GM21526 (cell line): ENCODE measurements around the gene STARD9.
A peak's percentile ranks its signal among the peaks of the same experiment; 100 is the strongest.

Experiments used
- ATAC-seq: cut with Tn5 transposase; IDR thresholded peaks from one replicate; pipeline ENCODE4 v1.9.1; 2021; ENCODE audit warnings: moderate library complexity; ENCODE audit not compliant: unreplicated experiment, low FRiP score

Gene STARD9

DNA sequence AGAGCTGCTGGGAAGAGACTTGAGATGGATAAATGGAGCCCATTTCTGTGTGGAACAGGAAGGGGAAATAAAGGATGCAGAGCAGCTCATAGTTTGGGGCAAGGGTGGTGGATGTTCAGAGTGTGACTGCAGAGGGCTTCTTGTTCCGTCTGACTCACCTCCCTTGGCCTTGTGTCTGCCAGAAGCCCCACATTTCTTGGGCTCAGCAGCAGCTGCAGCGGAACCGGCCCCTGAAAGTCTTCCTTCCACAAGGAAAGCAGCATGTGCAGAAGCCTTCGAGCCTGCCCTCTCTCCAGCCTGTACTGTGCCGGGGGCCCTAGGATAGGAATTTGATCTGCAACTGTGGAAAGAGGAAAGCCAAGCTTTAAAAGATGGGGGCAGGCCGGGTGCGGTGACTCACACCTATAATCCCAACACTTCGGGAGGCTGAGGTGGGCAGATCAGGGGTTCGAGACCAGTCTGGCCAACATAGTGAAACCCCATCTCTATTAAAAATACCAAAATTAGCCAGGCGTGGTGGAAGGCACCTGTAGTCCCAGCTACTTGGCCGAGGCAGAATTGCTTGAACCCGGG lies 150.0 kb downstream of the STARD9 start:
- ATAC-seq = no peak

GRCh38 chr15:42726114-42726513 lies 150.7 kb downstream of the STARD9 start:
- no peak for ATAC-seq

DNA sequence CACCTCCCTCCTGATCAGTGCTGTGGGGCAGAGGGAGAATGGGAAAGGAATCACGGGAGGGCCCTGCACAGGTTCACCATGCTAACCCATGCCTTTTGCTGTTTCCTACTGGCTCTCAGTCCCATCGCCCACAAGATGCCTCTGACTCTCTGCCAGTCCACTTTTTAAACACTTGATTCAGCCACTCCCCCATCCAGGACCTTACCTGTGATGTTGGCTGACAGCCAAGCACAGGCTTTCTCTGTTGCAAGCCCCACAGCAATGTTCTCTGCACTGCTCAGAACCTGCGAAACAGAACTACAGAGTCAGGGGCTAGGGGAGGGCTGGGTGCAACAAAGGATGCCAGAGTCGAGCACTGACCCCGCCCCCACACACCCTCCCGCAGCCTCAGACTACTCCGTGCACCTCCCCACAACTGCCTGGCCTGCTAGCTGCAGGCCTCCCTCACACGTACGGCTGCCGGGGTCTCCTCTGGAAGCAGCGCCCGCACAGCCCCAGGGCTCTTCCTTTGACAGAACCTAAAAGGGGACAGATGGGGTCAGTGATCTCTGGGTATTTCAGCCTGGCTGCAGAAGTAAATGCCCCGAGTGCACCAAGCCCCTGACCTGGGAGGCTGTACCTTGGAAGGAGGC lies 152.5 kb downstream of the STARD9 start:
- ATAC-seq = no peak

DNA sequence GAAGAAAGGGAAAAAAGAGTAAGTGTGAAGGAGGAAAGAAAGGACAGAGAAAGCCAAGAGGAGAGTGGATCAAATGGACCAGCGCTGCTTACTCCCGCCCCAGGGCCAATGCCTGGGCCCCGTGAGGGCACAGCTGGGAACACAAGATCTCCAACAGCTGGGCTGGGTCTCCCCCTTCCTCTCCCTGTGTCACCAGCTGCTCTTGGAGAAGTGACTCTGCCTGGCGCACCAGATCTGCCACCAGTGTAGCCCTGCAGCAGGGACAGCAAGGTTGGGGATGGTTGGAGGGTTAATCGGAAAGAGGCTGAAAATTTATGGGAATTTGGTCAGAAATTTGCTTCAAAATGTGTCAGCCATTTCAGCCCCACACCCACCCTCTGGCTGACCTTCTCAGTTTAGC lies 153.2 kb downstream of the STARD9 start:
- ATAC-seq = no peak

DNA sequence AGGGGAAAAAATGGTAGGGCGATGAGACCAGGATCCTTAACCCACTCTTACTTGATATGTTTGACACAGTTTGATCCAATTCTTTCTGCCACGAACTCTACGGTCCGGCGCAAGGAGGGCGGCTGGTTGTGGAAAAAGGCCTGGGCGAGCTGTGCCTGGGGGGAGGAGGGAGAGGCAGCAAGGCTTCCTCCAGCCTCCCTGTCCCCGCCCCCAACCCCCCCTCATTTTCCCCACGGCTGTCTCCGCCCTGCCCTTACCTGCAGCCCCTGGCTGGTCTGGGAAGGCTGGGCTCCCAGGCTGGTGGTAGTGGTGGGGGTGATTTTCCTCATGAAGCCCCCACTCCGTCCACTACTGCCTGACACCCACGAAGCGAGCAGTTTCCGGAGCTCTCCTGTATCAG lies 153.6 kb downstream of the STARD9 start:
- ATAC-seq = no peak

DNA sequence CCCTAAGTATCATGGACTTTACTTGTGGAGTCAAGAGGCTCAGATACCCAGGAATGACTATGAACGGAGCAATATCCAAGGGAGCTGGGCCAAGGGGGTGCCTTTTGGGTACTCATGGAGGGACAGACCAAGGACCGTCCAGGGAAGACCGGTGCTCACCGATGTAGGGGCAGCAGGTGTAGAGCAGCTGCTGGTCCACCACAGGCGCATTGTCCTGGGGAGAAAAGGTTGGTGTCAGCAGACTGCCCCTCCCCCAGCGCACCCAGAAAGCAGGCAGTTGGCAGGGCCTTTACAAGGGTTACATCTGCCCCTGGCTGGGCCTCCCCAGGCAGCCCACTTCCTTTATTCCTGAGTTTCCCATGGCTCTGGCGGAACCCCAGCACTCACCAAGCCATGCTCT lies 154.0 kb downstream of the STARD9 start:
- no peak for ATAC-seq

DNA sequence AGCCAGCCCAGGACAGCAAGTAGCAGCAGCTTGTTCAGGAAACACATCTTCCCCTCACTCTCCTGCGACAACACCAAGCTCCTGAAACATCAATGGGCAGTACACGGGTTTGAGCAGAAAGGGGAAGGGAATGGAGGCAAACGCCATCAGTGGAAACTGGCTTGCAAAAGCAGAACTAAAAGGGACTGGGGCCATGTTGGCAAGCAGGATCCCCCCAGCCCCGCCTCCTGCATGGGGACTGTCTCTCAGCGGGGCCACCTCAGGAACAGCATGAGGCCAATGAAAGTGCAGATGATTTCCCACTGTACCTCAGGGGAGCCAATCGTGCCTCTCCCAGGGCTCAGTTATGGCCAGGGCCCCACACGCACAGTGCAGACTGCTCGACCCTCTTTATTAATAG lies 154.7 kb downstream of the STARD9 start:
- ATAC-seq = no peak

DNA sequence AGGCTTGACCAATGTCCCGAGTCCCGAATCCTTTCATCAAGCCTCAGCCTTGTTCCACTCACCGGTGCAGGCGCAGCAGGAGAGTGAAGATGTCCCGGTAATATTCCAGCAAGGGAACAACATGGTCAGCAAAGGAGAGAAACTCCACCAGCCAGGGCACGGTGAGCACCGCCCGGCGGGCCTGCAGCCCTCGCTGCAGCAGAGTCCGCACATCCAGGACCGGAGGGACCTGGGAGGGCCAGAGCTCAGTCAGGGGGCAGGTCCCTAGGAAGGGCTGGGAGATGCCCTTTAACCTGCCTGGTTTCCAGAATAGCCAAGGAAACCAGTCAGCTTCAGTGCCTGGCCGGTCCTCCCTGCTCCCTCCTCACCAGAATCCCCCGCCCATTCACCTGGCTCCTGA lies 155.1 kb downstream of the STARD9 start:
- ATAC-seq = no peak

DNA sequence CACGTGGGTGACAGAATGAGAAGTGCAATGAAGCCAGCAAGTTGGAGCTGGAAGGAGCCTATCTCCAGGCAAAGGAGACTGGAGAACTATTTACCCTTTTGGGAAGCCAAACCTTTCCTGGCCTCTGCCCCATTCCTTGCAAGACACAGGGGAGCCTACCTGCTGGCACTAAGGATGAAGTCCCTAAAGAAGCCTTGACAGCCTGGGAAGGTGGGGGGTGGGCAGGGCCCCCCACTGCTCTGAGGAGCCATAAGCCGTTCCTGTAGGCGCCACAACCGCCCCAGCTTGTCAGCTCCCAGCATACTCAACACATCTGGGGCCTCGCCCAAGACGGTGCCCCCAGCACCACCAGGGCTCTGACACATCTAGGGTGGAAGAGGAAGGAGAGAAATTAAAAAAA lies 156.1 kb downstream of the STARD9 start:
- ATAC-seq = no peak

- no peak for ATAC-seq
These were observed 156.9 kb downstream of the STARD9 start for GRCh38 chr15:42732095-42732827.

DNA sequence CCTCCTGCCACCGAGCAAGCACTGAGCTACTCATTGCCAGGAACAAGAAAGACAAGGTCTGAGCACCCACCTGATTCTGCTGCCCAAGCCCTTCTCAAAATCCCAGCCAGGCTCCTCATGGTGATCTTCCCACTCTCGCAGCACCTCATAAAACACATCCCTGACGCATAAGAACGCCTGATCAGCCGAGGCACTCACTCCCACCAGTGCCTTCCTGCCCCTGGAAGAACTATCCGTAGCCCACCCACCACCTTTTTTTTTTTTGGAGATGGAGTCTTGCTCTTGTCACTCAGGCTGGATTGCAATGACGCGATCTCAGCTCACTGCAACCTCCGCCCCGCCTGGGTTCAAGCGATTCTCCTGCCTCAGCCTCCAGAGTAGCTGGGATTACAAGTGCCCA lies 157.6 kb downstream of the STARD9 start:
- no peak for ATAC-seq

GRCh38 chr15:42734076-42734672 lies 158.8 kb downstream of the STARD9 start:
- ATAC-seq = no peak

GRCh38 chr15:42735382-42736165 lies 160.2 kb downstream of the STARD9 start:
- no peak for ATAC-seq

GRCh38 chr15:42736178-42736792 lies 160.9 kb downstream of the STARD9 start:
- peak; percentile 29 for ATAC-seq

GRCh38 chr15:42736793-42737528 lies 161.6 kb downstream of the STARD9 start, which contains the start of gene CDAN1:
Gene CDAN1, minus strand, starts transcription at chr15:42737128. Its CDS starts 26 bp downstream, at chr15:42737102.
- peak; percentile 69 for ATAC-seq

DNA sequence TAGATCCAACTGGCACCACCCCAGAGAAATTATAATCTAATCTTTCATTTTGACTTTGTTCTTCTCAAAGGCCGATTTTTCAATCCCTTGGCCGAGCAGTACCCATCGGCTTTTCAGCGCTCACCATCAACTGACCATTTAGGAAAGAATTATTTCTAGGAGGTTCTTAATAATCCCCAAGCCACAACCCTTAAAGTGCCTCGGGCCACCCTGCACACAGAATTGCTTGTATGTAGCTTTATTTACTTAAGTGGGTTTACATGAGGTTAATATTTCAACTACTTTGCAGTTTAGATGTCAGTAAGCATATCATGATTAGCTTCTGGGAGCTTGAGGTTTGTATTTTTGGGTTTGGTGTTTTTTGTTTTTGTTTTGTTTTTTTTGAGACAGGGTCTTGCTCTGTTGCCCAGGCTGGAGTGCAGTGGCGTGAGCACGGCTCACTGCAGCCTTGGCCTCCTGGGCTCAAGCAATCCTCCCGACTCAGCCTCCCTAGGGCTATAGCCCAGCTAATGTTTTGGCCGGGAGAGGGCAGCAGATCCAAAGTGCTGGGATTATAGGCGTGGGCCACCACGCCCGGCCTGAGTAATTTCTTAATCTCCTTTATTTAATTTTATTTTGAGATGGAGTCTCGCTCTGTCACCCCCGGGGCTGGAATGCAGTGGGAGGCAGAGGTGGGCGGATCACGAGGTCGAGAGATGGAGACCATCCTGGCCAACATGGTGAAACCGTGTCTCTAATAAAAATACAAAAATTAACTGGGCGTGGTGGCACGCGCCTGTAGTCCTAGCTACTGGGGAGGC lies 162.3 kb downstream of the STARD9 start:
- ATAC-seq = no peak

- ATAC-seq = no peak
These were observed 166.3 kb downstream of the STARD9 start for GRCh38 chr15:42741710-42742109.

DNA sequence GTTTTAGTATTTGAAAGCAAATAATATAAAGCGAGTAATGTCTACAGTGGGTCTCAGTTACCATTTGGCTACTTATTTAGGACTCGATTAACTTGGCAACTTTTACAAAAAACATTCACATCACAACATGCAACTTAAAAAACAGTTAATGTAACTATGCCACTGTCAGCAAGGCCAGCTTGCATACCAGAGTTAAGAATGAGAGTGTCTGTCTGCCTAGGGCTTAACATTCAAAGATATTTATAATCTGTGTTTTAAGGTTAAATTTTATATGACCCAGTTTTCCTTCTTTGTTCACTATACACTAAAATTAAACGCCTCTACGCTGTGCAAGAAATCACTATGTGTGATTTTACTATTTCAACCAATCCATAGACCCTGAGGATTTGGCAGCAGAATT lies 166.7 kb downstream of the STARD9 start:
- no peak for ATAC-seq

DNA sequence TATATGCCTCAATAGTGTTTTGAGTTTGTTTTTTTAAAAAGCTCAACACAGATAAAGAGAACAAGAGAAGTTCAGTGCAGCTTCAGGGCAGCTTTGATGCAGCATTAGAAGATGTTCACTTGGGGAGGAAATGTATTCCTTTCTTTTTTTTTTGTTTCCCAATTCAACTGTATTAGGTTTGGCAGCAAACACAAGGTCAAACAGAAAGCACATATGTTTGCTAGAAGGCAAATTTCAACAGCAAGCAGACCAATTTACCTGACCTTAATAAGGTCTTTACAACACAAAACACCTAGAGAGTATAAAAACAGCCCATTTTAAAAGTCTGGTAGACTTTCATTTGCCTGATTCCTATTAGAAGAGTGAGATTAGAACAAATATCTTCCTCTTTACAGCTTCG lies 168.8 kb downstream of the STARD9 start:
- no peak for ATAC-seq
